HUDEP-2 (cell line): ENCODE results near the gene DDX39B.
"Not testable (repeated sequence)": the region's sequence is repeated elsewhere in the genome, so short reads cannot be mapped to it uniquely, and the experiment has no call there.

Experiments used
- DNase-seq, 76 experiments: peaks; one replicate each; lab custom pipeline; 2025; ENCODE audit not compliant: unreplicated experiment in 76 of 76; lab: John Stamatoyannopoulos, UW

Gene DDX39B

DNA sequence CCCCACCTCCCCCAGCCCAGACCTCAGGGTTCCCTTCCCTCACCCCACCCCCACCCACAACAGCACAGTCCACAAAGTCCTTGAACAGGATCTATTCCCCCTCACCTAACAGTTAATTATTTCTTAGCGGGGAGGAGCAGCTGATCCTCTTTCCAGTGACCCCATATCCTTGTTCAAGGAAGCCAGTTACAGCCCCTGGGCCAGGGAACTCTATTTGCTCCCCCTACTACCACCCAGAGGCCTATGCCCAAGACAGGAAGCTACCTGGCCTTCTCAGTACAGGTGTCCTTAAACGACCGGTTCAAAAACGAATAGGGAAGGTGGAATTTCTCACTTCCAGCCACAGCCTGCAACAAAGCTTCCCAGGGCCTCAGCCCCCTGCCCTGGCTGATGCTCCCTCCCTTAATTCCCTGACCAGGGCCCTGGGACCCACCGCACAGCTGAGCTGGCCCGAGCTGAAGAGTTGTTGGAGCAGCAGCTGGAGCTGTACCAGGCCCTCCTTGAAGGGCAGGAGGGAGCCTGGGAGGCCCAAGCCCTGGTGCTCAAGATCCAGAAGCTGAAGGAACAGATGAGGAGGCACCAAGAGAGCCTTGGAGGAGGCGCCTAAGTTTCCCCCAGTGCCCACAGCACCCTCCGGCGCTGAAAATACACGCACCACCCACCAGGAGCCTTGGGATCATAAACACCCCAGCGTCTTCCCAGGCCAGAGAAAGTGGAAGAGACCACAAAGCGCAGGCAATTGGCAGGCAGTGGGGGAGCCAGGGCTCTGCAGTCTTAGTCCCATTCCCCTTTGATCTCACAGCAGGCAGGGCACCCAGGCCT lies 12.3 kb downstream of the DDX39B start:
- no peak for DNase-seq

GRCh38 chr6:31528821-31529328 lies 12.9 kb downstream of the DDX39B start, which contains the start of gene MCCD1:
Gene MCCD1 (plus strand): TSS chr6:31528962. CDS start chr6:31529015, 53 bp downstream.
- no peak for DNase-seq

DNA sequence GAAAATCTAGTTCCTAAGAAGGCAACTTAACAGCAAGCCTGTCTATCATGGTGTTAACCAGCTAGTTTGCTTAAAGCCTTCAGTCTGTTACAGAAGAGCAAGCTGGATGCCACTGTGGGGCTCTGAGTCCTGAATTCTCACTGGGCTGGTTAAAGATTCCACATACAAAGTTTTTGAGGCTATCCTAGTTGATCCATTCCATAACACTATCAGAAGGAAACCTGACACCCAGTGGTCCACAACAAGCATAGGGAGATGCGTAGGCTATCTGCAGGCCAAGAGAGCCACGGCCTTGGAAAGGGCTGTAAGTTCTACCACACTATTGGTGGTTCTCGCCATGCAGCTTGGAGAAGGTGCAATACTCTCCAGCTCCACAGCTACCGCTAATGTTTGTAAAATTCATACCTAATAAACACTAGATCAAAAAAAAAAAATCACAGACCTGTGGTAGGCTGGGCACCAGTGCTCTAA lies 13.5 kb downstream of the DDX39B start:
- no peak for DNase-seq

DNA sequence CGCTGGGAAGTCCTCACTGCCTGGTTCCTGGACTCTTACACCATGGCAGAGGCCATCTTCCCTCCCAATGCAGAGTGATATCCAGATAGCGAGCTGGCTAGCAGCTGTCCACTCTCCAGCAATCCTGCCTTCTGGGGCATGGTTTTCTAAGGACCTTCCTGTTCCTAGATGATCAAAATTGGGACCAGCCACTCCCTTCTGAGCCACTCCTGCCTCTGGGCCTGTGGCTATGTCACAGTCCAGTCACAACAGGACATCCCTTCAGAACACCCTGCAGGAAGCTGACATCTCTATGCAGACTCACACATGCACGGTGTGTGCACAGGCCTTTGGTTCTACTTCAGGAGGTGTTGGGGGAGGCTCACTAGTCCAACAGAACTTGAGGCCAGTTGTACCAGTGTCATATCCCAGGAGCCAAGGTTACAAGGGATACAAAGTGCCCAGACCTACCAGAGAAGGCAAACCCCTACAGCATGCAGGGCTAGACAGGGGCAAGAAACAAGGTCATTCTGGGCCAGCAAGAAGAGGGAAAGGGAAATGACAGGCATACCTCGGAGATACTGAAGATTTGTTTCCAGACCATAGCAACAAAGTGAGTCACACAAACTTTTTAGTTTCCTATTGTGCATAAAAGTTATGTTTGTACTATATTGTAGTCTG lies 15.7 kb downstream of the DDX39B start:
- DNase-seq, result no peak

DNA sequence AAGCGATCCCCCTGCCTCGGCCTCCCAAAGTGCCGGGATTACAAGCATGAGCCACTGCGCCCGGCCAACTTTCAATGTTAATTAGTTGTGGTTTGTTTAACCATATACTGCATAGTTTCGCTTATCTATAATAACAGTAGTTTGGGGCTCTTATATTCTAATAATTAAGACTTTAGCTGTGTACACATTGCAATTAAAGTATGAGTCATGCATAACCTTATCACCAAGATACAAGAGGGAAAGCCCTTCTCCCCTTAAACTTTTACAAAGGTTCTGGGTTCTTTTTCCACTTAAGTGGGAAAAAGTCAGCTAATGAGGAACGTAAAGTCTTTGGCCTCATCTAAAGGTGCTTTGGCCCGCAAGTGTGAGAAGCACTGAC lies 16.3 kb downstream of the DDX39B start:
- DNase-seq, result peak in 1 of 76 experiments; percentile 6

GRCh38 chr6:31521835-31522234 lies 20.0 kb downstream of the DDX39B start:
- DNase-seq, result no peak

DNA sequence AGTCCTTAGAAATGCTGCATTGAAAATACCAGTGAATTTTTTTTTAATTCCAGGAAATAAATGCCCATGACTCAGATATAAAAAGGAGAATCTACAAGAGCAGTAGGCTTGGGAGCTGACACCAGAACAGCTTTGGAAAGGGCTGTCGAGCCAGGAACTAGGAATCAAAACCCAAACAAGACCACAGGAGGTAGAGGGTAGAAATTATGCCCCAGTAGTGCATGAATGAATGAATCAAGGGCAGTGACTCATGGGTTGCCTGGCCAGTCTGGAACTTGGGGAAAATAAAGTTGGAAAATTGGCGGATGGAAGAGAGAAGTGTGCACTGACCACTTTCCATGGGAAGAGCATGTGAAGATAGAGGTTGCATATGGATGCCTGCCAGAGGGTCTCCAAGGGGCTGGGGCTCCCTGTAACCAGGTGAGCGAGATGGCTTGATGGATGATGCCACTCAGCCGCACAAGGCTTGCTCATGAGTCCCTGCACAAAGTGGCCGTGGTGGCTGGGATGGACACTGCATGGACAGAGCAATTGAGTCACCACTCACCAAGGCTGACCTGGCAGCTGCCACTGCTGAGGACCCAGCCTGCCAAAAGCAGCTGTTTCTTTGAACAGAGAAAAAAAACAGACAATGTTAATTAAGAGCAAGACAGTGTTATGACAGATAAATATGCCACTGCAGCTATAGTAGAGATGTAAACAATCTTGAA lies 28.2 kb downstream of the DDX39B start:
- DNase-seq, result no peak

- no peak for DNase-seq
These were observed 31.8 kb downstream of the DDX39B start for GRCh38 chr6:31510007-31510406.

GRCh38 chr6:31509036-31509435 lies 32.8 kb downstream of the DDX39B start:
- not testable (repeated sequence) for DNase-seq

DNA sequence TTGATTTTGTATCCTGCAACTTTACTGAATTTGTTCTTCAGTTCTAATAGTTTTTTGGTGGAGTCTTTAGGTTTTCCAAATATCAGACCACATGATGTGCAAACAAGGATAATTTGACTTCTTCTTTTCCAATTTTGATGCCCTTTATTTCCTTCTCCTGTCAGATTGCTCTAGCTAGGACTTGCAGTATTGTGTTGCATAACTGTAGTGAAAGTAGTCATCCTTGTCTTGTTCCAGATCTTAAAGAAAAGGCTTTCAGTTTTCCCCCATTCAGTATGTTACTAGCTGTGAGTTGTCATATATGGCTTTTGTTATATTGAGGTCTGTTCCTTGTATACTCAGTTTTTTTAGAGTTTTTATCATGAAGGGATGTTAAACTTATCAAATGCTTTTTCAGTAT lies 39.2 kb downstream of the DDX39B start:
- no peak for DNase-seq

GRCh38 chr6:31499648-31500047 lies 42.2 kb downstream of the DDX39B start:
- not testable (repeated sequence) for DNase-seq

DNA sequence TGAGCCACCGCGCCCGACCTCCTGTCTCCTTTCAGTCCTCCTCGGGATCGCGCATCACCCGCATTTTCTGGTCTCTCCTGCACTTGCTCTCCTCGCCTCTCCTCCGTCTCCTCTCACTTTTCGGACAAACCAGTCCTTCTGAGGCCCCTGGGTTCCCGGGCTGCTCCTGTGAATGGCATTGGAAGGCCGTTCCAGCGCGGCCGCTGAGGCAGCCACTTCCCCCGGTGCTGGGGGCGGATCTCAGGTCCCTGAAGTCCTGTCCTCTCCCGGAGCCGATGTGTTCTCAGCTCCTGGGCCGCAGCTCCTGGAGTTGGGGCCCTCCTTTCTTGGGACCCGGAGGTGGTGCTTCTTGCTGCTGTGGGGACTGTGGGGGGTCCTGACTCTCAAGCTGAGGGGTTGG lies 43.1 kb downstream of the DDX39B start:
- DNase-seq, result no peak

GRCh38 chr6:31497531-31498476 lies 44.0 kb downstream of the DDX39B start, which contains the start of gene MICB:
Gene MICB (plus strand): TSS chr6:31498145. CDS start chr6:31498194, 49 bp downstream.
- peak in 73 of 76 experiments; percentile 20 to 87 (median 73) for DNase-seq

DNA sequence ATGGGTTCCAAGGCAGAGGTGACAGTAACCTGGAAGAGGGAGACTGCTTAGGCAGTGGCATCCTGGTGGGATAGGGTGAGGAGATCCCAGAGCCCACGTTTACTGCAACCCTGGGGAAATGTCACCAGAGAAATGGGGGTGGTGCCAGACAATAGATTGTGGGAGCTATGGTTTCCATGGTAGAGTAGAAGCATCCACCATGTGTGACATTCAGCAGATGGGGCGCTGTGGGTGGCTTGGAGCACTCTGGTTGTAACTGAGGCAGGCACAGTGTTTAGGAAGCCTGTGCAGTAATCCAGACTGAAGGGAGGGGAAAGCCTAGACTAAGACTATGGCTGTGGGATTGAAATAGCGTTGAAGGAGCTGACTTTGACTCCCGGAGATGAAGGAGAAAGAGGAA lies 45.0 kb downstream of the DDX39B start:
- not testable (repeated sequence) for DNase-seq

GRCh38 chr6:31495580-31495979 lies 46.2 kb downstream of the DDX39B start:
- peak in 3 of 76 experiments; percentile 10 to 18 (median 15) for DNase-seq

DNA sequence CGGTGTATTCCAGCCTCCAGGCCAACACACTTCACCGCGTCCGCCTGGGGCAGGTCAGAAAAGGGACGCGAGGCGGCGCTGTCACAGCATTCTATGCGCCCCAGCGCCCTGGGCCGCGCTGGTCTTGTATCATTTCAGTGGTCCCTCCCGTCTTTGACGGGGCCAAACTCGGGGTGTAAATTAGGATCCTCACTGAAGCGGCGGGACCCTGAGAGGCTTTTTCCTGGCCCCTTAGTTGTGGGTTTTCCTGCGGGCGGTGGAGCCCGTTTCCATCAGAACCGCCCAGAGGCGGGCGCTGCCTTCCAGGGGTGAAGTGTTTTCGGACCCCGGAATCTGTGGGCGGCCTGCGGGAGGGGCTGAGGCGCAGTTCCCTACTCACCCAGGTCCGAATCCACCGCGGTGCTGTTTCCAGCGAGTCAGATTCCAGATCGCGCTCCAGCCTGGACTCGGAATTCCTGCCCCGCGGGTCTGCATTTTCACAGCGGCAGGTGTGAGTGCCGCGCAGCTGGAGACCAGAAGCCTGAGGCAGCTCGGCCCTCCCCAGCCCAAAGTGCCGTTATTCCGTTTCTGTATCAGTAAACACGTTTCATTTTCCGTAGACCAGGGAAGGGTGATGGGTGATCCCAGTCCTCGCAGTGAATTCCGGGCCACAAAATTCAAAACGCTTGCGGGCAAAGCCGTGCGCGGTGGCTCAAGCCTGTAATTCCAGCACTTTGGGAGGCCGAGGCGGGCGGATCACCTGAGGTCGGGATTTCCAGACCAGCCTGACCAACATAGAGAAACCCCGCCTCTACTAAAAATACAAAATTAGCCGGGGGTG lies 47.7 kb downstream of the DDX39B start:
- DNase-seq, result peak in 73 of 76 experiments; percentile 21 to 98 (median 73)

DNA sequence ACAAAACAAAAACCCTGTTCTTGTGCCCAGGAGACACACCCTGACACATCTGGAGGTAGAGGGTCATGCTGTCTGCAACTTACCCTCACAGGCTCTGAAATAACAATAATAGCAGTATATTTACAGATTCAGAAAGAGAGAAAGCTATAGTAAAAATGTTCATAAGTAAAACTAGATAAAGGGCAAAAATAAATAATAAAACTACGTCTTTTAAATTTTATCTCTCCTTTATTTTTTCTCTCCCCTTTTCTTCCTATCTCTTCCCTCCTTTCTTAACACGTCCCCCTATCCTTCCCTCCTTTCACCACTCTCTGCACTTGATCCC lies 48.3 kb downstream of the DDX39B start:
- not testable (repeated sequence) for DNase-seq

GRCh38 chr6:31490115-31490873 lies 51.5 kb downstream of the DDX39B start:
- no peak for DNase-seq
